Body of pancreas (tissue), 4 donors: Measurements from ENCODE around the gene GALNTL6.

Experiments
- CTCF ChIP-seq, 7 experiments: fragments of 450-650 bp in 4 of 7; fragments of 200-600 bp in 3 of 7; sonication (generic) in 3 of 7; IDR thresholded peaks; one replicate each; pipeline ENCODE4 v1.5.1; 2016 to 2019; ENCODE audit warnings: antibody characterized with exemption in 7 of 7
- POLR2A ChIP-seq, 3 donors: fragments of 450-650 bp; IDR thresholded peaks; one replicate each; pipeline ENCODE4 v1.6.1; 2016; ENCODE audit warnings: antibody characterized with exemption in 3 of 3, mild to moderate bottlenecking in 2 of 3

DNA sequence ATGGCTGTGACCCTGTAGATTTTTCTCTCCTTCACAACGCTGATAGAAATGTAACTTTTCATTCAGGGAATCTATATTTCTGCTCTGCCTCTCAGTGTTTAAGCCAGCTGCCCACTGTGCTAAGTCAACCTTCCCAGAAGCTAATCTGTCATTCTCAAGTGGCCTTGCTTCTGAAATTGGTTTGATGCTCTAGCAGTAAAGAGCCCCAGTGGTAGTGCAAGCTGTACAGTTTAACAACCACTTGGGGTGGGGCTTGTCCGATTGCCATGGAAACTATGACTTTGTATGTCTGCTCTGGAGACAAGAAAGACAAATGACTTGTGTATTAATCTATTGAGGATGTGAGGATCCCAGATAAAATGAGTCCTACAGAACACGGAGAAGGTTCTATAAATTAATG, 734.5 kb downstream of the GALNTL6 start:
- TF ChIP-seq CTCF (IDR thresholded peaks at IDR 0.05) (no peak), POLR2A (IDR thresholded peaks at IDR 0.05) (no peak)
